Prostate gland (tissue), 2 donors: ENCODE measurements around the gene DNMT3B.

Source experiments
- POLR2A ChIP-seq: fragments of 450-650 bp; IDR thresholded peaks from one replicate; pipeline ENCODE4 v1.6.1; 2016; ENCODE audit warnings: antibody characterized with exemption, mild to moderate bottlenecking
- POLR2AphosphoS5 ChIP-seq: sonication (generic); formaldehyde crosslinking; IDR thresholded peaks from one replicate; pipeline ENCODE4 v1.6.1; 2017; ENCODE audit warnings: antibody characterized with exemption
- TF ChIP-seq, protein P1 (sequence below), 4 experiments: fragments of 200-600 bp in 2 of 4; fragments of 450-650 bp in 2 of 4; sonication (generic) in 2 of 4; IDR thresholded peaks; 1 replicate in 3 of 4; 2 replicates in 1 of 4; pipeline ENCODE4 v1.5.1; 2016 to 2019; ENCODE audit warnings: antibody characterized with exemption in 4 of 4, mild to moderate bottlenecking in 2 of 4, moderate library complexity in 2 of 4

DNA sequence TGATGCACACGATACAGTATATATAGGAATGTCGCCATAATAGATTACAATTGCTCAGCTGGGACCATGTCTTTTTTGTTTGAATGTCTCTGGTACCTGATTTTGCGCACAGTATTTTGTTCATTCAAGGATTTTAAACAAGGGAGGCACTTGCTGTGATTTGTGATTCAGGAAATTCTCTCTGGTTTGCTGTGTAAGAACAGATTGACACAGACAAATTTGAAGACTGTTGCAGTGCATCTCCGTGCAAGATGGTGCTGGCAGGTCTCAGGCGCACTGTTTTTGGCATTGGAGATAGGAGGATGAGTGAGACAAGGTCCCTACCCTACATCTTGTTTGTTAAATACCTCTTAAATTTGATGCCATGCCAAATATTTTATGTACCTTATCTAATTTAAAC, 60.0 kb downstream of the DNMT3B start:
- TF ChIP-seq, protein P1, sequence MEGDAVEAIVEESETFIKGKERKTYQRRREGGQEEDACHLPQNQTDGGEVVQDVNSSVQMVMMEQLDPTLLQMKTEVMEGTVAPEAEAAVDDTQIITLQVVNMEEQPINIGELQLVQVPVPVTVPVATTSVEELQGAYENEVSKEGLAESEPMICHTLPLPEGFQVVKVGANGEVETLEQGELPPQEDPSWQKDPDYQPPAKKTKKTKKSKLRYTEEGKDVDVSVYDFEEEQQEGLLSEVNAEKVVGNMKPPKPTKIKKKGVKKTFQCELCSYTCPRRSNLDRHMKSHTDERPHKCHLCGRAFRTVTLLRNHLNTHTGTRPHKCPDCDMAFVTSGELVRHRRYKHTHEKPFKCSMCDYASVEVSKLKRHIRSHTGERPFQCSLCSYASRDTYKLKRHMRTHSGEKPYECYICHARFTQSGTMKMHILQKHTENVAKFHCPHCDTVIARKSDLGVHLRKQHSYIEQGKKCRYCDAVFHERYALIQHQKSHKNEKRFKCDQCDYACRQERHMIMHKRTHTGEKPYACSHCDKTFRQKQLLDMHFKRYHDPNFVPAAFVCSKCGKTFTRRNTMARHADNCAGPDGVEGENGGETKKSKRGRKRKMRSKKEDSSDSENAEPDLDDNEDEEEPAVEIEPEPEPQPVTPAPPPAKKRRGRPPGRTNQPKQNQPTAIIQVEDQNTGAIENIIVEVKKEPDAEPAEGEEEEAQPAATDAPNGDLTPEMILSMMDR (IDR thresholded peaks at IDR 0.05), result no peak
- TF ChIP-seq POLR2A (no peak), POLR2AphosphoS5 (no peak)
